Osteoblast (primary cell): ENCODE results near the gene MDC1. TPM values are rescaled to one million over a fixed set of nuclear protein-coding genes. Genes with fewer than 3 reads are reported as not detected.
A peak's percentile ranks its signal among the peaks of the same experiment; 100 is the strongest.

Experiments used
- DNase-seq: peaks from one replicate; pipeline ENCODE4 v3.0.0; 2011; ENCODE audit warnings: low spot score, mixed read lengths; ENCODE audit not compliant: insufficient read length; ENCODE audit errors: missing footprints
- H2AFZ ChIP-seq: 2 replicates; pipeline ENCODE4 v1.6.0; 2011; ENCODE audit warnings: mild to moderate bottlenecking, low read length
- H3K27ac ChIP-seq: 2 replicates; pipeline ENCODE4 v1.5.1; 2011; ENCODE audit warnings: mild to moderate bottlenecking, low read depth, low read length, moderate library complexity
- H3K27me3 ChIP-seq: 2 replicates; pipeline ENCODE4 v1.6.0; 2012; ENCODE audit warnings: mild to moderate bottlenecking, control low read depth, inconsistent platforms, low read length, moderate library complexity; ENCODE audit not compliant: insufficient read depth
- H3K36me3 ChIP-seq: 2 replicates; pipeline ENCODE4 v1.5.1; 2011; ENCODE audit warnings: mild to moderate bottlenecking, low read length, control low read depth, moderate library complexity; ENCODE audit not compliant: insufficient read depth
- H3K4me1 ChIP-seq: 2 replicates; pipeline ENCODE4 v1.5.1; 2011; ENCODE audit warnings: mild to moderate bottlenecking, low read length, control low read depth, moderate library complexity; ENCODE audit not compliant: insufficient read depth
- H3K4me2 ChIP-seq: 2 replicates; pipeline ENCODE4 v1.6.0; 2011; ENCODE audit warnings: mild to moderate bottlenecking, low read length; ENCODE audit not compliant: insufficient read depth
- H3K4me3 ChIP-seq: fragments of 200-600 bp; sonication (generic); 3 replicates; pipeline ENCODE4 v1.5.1; 2012; ENCODE audit warnings: mild to moderate bottlenecking, low read length, inconsistent platforms; ENCODE audit not compliant: insufficient read depth
- H3K79me2 ChIP-seq: 2 replicates; pipeline ENCODE4 v1.6.0; 2012; ENCODE audit warnings: mild to moderate bottlenecking, low read length, control low read depth, inconsistent platforms; ENCODE audit not compliant: insufficient read depth
- H3K9me3 ChIP-seq: 2 replicates; pipeline ENCODE4 v1.5.1; 2011; ENCODE audit warnings: low read depth, low read length, control low read depth
- H4K20me1 ChIP-seq: 2 replicates; pipeline ENCODE4 v1.6.0; 2012; ENCODE audit warnings: mild to moderate bottlenecking, low read length, control low read depth; ENCODE audit not compliant: insufficient read depth
- total RNA-seq: library from RNA; depleted of rRNA; stranded (reverse); fragments of >200 nt; gene quantifications from 2 replicates; pipeline ENCODE4 v1.2.3, GENCODE V29; 2012
- TF ChIP-seq, protein P1 (sequence below): IDR thresholded peaks from 2 replicates; pipeline ENCODE4 v1.5.1; 2011; ENCODE audit warnings: mild to moderate bottlenecking, low read depth, low read length, moderate library complexity; ENCODE audit errors: extremely low read depth

The MDC1 gene
- total RNA-seq, 1 donor = 5.1 TPM

DNA sequence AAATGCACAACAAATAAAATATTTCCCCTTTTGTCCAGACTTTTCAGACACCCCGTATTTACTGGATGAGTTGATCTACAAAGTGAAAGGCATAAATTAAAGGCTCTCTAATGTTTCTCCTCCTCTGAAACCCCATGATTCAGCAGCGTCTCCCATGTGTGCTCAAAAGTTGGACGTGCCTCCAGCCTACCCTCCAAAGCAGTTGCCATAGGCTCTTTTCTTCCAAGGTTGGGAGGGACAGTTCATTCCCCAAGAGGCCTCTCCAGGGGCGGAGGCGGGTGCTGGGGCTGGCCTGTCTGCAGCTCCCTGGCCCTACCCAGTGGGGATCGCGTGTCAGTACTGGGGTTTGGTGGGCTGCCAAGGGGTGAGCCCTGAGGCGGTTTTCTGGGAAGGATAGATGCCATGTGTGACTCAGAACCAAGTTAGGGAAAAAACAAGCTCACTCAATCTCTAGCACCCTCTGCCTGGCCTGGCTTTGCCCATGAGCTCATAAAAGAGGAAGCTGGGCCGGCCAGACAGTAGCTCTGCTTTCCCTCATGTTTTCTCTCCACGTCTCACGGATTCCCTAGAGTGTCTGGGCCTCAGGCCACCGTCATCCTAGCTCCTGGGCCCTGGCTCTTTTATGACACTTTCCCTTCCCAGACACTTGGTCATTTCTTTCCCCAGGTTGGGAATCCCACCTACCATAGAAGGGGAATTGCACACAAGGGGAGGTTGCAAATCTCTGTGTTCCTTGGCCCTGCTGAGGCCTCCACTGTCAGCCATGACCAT lies 35.3 kb upstream of the MDC1 start:
- Histone ChIP-seq H3K4me2 (peak overlapping the region; percentile 57), H4K20me1 (no peaks in the 10 kb centered on the region), H3K27me3 (no peaks in the 10 kb centered on the region), H3K27ac (peak overlapping the region; percentile 99), H3K9me3 (no peaks in the 10 kb centered on the region), H2AFZ (no peak overlapping the region), H3K4me1 (peaks cover 59% of the 10 kb centered on the region), H3K4me3 (peak overlapping the region; percentile 23), H3K79me2 (no peaks in the 10 kb centered on the region), H3K36me3 (no peaks in the 10 kb centered on the region)
- TF ChIP-seq, protein P1, sequence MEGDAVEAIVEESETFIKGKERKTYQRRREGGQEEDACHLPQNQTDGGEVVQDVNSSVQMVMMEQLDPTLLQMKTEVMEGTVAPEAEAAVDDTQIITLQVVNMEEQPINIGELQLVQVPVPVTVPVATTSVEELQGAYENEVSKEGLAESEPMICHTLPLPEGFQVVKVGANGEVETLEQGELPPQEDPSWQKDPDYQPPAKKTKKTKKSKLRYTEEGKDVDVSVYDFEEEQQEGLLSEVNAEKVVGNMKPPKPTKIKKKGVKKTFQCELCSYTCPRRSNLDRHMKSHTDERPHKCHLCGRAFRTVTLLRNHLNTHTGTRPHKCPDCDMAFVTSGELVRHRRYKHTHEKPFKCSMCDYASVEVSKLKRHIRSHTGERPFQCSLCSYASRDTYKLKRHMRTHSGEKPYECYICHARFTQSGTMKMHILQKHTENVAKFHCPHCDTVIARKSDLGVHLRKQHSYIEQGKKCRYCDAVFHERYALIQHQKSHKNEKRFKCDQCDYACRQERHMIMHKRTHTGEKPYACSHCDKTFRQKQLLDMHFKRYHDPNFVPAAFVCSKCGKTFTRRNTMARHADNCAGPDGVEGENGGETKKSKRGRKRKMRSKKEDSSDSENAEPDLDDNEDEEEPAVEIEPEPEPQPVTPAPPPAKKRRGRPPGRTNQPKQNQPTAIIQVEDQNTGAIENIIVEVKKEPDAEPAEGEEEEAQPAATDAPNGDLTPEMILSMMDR = no peak
- peak; percentile 88 for DNase-seq

DNA sequence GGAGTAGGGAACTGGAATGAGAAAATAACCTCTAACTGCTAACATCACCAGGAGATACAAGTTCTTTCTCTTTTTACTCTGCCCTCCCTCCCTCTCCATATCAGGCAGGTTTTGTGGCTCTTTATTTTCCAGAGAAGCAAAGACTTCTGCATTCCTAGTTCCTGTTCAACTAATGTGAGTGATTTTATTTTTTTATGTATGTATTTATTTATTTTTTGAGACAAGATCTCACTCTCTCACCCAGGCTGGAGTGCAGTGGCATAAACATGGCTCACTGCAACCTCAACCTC lies 33.2 kb upstream of the MDC1 start:
- Histone ChIP-seq H4K20me1 (no peaks in the 10 kb centered on the region), H2AFZ (no peak overlapping the region), H3K27ac (peak overlapping the region; percentile 89), H3K4me3 (no peak overlapping the region), H3K36me3 (no peaks in the 10 kb centered on the region), H3K9me3 (no peaks in the 10 kb centered on the region), H3K79me2 (no peaks in the 10 kb centered on the region), H3K4me2 (no peak overlapping the region), H3K4me1 (peaks cover 61% of the 10 kb centered on the region), H3K27me3 (no peaks in the 10 kb centered on the region)
- peak; percentile 69 for DNase-seq
- TF ChIP-seq, protein P1 = no peak

DNA sequence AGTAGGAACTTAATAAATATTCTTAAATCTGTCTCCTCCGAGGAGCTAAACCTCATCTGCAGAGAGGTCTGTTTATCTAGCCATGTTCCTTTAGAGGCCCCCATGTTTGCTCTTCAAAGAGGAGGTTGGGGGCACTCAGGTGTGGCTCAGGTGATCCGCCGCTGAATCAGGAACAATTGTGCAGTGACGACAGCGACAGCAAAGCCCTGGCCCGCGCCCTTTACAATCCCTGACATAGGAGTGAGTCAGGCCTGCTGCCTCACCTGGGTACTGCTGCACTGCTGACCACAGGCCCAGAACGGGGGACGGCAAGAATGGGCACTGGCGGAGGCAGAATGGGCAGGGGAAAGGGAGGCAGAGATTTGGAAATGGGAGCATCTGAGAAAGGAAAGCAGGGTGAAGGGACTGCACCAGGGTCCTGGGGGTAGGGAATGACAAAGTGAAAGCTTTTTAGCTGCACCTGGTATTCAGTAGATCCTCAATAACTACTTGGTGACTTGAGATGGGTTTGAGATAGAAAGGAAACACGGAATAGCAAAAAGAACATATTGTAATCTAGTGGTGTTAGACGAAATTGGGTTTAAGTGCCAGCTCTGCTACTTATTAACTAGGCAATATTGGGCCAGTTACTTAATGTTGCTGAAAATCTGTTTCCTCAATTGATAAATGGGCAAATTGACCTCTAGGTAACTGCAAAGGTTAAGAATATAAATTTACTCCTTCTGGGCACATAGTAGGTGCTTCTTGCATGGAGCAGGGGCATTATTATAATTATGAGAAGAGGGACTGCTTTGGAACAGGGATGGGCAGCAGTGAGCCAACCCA lies 32.7 kb upstream of the MDC1 start:
- Histone ChIP-seq H3K4me3 (no peak overlapping the region), H3K27ac (peak overlapping the region; percentile 89), H3K79me2 (no peaks in the 10 kb centered on the region), H3K36me3 (no peaks in the 10 kb centered on the region), H3K4me2 (no peak overlapping the region), H4K20me1 (no peaks in the 10 kb centered on the region), H3K4me1 (peaks cover 57% of the 10 kb centered on the region), H2AFZ (no peak overlapping the region), H3K9me3 (no peaks in the 10 kb centered on the region), H3K27me3 (no peaks in the 10 kb centered on the region)
- TF ChIP-seq, protein P1 = no peak
- DNase-seq = no peak
